ENCODE data around the gene MARCHF3.
A peak's percentile ranks its signal among the peaks of the same experiment; 100 is the strongest.

MARCHF3 gene

GRCh38 chr5:126948011-126948355, 82.4 kb downstream of the MARCHF3 start:
- DNase-seq: no peak

GRCh38 chr5:126947146-126948010, 83.0 kb downstream of the MARCHF3 start:
- no peak for DNase-seq

- peak; percentile 27 for DNase-seq
These were observed 87.5 kb downstream of the MARCHF3 start for GRCh38 chr5:126942908-126943307.

- DNase-seq: no peak
These were observed 89.0 kb downstream of the MARCHF3 start for GRCh38 chr5:126941403-126941802.

GRCh38 chr5:126939887-126940286, 90.5 kb downstream of the MARCHF3 start:
- no peak for DNase-seq

GRCh38 chr5:126938466-126938865, 91.9 kb downstream of the MARCHF3 start:
- no peak for DNase-seq

GRCh38 chr5:126937771-126938170, 92.6 kb downstream of the MARCHF3 start:
- DNase-seq: no peak

GRCh38 chr5:126936775-126937418, 93.5 kb downstream of the MARCHF3 start:
- DNase-seq: no peak

- DNase-seq: no peak
These were observed 98.2 kb downstream of the MARCHF3 start for GRCh38 chr5:126931963-126932660.

GRCh38 chr5:126928041-126928440, 102.3 kb downstream of the MARCHF3 start:
- DNase-seq: no peak

- no peak for DNase-seq
These were observed 102.9 kb downstream of the MARCHF3 start for GRCh38 chr5:126927429-126927828.

GRCh38 chr5:126926187-126926586, 104.2 kb downstream of the MARCHF3 start:
- no peak for DNase-seq

- DNase-seq: no peak
These were observed 104.9 kb downstream of the MARCHF3 start for GRCh38 chr5:126925482-126925881.

GRCh38 chr5:126924331-126925033, 105.9 kb downstream of the MARCHF3 start:
- DNase-seq: no peak

- no peak for DNase-seq
These were observed 108.9 kb downstream of the MARCHF3 start for GRCh38 chr5:126921241-126922091.

- peak; percentile 89 for DNase-seq
These were observed 110.1 kb downstream of the MARCHF3 start for GRCh38 chr5:126920291-126920690.

GRCh38 chr5:126919566-126919965, 110.8 kb downstream of the MARCHF3 start:
- DNase-seq: peak; percentile 40

GRCh38 chr5:126918615-126918957, 111.8 kb downstream of the MARCHF3 start:
- no peak for DNase-seq

- DNase-seq: peak; percentile 46
These were observed 112.3 kb downstream of the MARCHF3 start for GRCh38 chr5:126917918-126918614.

GRCh38 chr5:126915496-126915895, 114.9 kb downstream of the MARCHF3 start:
- DNase-seq: no peak

- DNase-seq: no peak
These were observed 115.4 kb downstream of the MARCHF3 start for GRCh38 chr5:126914801-126915436.

Measured in femur (tissue), 1 donor.